HS-5 (cell line): ENCODE data around the gene ALOX15B.
"Not testable (repeated sequence)": the region's sequence is repeated elsewhere in the genome, so short reads cannot be mapped to it uniquely, and the experiment has no call there.

ENCODE experiments used
- DNase-seq: peaks from one replicate; pipeline ENCODE4 v3.0.0-alpha.2; 2012; ENCODE audit warnings: low read depth

ALOX15B gene

DNA sequence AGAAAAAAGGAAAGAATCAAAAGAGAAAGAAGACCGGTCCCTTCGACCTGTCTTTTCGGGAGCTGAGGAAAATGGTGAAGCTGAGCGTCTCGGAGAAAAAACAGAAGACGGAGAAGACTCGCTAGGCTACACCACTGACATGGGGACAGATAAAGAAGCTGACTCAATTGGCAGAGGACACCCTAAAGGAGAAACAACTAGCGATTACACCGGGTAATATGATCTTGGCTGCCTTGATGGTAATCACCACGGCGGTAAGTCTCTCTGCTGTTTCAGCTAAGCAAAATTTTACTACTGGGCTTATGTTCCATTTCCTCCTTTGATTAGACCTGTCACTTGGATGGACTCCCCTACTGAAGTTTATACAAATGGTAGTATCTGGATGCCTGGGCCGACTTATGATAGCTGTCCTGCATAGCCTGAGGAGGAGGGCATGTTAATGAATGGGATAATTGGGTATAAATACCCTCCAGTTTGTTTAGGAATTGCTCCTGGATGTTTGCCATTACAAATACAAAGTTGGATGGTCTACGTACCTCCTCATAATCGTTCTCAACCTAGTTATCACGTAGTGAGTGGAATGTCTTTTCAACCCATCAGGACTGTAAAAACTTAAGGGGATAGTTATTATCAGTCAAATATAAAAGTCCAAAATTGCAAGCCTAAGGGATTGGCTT, 24.1 kb downstream of the ALOX15B start:
- DNase-seq: no peak

GRCh38 chr17:8063761-8064534, 25.1 kb downstream of the ALOX15B start:
- DNase-seq: no peak

GRCh38 chr17:8064561-8065019, 25.7 kb downstream of the ALOX15B start:
- DNase-seq: no peak

DNA sequence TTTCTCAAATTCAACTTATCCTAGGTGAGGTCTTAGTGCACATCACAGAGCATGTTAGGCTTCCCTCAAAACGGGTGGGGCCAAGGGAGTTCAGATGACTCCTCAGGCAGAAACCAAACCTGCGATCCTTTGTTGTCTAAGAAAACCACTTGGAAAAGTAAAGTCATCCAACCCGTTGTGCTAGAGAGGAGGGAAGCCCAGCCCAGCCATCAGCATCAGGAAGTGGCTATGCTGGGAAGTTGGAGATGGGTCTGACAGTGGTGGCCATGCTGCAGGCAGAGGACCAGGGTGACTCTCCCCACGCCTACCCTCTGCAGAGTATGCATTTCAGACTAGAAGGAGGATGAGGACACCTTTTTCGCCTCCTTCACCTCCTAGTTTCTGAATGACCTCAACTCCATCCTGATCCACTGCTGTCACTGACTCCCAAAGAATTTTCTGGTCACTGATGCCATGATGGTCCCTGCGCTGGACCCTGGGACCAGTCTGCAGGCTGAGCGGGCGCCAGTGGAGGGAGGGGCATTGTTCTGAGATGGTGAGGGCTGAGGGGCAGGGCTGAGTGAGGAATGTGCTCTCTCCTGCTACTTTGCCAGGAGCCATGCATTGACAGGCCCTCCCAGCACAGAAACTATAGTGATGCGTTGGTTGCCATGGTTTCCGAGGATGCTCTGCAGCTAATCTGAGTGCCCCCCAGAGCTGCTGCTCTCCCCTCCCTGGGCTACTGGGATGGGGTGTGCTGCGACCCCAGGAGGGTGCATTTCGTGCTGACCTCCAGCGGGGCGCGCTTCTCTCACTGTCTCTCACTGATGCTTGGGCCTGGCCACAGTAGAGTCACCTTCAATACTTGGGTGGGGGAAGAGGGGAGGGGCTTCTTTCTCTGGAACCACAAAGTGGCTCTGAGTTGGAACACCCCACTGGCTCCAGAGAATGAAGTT, 28.2 kb downstream of the ALOX15B start:
- no peak for DNase-seq

- DNase-seq: no peak
These were observed 28.9 kb downstream of the ALOX15B start for GRCh38 chr17:8067806-8068205.

GRCh38 chr17:8068736-8069586, 30.1 kb downstream of the ALOX15B start:
- no peak for DNase-seq

DNA sequence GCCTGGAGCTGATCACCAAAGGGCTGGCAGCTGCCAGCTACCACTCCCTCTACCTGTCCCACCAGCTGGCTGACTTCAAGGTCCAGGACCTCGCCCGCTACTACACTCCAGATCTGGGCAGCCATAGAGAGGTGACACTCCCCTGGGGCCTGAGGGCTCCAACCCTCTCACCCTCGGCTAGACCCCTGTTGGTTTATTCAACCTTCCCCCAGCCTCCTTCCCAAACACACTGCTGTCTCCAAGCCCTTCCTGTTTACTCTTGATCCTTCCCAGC, 30.7 kb downstream of the ALOX15B start:
- no peak for DNase-seq

GRCh38 chr17:8071496-8071895, 32.6 kb downstream of the ALOX15B start:
- no peak for DNase-seq

GRCh38 chr17:8072341-8072728, 33.5 kb downstream of the ALOX15B start:
- no peak for DNase-seq

- DNase-seq: no peak
These were observed 34.0 kb downstream of the ALOX15B start for GRCh38 chr17:8072729-8073461.

GRCh38 chr17:8073627-8074484, 35.0 kb downstream of the ALOX15B start:
- no peak for DNase-seq

GRCh38 chr17:8074554-8074953, 35.7 kb downstream of the ALOX15B start:
- DNase-seq: no peak

DNA sequence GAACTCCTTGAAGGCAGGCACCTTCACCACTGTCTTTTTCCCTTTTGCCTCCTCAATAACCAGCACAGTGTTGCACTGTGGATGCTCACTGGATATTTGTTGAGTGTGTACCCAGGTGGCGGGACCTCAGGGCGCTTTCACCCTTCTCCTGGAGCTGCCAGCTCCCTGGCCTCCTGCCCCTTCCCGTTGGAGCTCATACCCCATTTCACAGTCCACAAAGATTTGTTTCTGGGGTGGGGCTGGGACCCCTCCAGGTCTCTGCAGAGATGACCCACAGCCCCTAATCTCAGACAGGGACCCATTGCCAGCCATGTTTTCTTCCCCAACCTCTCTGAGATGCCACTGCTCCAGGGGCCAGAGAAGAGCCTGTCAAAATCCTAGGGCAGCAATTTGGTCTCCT, 36.2 kb downstream of the ALOX15B start:
- DNase-seq: no peak

GRCh38 chr17:8075574-8076342, 36.9 kb downstream of the ALOX15B start:
- no peak for DNase-seq

DNA sequence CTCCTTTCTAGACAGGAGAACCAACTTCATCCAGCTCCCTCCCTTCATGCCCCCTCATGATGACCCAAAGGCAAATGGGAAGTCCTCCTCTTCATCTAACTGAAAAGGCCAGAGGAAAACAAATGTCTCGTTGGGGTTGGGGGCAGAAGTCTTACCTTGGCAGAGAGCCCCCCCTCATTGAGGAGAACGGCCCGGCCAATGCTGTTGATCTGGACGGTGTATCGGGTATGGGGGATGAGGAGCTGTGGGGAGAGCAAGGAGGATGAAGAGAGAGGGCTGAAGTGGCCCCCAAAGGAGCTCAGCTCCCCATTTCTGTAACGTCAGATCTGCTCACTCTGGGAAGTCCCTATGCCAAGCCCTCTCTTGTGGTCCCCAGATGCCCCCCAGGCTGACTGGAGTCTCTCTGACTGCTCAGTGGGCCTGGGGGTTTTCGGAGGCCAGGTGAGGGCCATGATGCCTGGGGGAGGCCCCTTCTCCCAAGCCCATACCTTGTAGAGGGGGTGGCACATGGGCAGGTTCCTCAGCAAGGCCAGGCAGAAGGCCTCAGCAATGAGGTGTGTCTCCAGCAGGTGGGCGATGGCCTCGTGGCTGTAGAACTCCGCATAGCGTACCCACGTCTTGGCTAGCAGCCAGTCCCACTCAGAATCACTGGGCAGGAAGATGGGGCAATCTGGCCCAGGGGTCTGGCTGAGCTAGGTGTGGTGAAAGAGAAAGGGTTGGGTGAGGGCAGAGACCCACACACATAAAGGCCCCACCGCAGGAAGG, 37.8 kb downstream of the ALOX15B start:
- no peak for DNase-seq

- DNase-seq: not testable (repeated sequence)
These were observed 39.1 kb downstream of the ALOX15B start for GRCh38 chr17:8077939-8078338.

DNA sequence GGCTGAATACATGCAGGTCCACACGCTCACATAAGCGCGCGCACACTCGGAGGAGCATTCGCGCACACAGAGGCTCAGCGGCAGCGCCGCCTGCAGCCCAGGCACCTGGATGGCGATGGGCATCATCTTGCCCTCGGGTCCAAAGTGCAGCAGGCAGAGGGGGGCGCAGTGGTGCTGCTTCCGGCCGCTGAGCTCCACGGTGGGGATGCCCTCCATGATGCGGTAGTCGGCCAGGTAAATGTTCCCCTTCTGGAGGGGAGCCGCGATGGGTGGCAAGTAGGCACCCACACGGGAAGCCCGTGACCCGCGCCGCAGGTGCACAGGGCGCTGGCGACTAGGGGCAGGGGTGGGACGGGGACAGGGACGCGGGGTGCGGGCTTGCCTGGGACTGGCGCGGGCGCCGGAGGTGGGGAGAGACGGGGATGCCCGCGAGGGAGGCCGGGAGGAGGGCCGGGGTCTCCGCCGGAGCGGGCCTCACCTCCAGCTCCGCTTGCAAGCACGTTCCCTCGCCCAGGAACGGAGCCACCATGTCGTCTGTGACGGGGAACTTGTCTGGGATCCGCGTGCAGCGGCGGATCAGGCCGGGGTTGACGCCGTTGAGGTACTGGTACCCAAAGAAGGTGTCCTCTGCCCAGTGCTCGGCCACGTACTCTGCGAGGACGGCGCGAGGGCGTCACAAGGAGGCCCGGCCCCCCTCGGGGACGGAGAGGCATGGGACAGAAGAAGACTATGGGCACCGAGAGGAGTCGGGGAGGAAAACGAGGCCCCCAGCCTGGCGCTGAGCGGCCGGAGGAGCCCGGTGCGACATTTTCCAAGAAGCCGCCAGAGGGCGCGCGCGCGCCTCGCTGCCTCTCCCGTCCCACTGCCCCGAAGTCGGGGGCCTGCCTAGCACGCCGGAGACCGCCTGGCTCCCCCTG, 40.7 kb downstream of the ALOX15B start:
- DNase-seq: no peak
